BLaER1 treated with 17β-estradiol and CSF1 and Interleukin-3, amounts not matched to agents 10 nM and 100 nM (cell line): Measurements from ENCODE around the gene TGFB3.

ENCODE experiments used
- H3K27ac ChIP-seq, 11 experiments: shearing (Covaris generic); formaldehyde crosslinking; 2 replicates each; pipeline ENCODE4 v1.8.1; 2022
- H3K27me3 ChIP-seq, 11 experiments: shearing (Covaris generic); formaldehyde crosslinking; 2 replicates each; pipeline ENCODE4 v1.8.1; 2022
- H3K36me3 ChIP-seq, 11 experiments: shearing (Covaris generic); formaldehyde crosslinking; 2 replicates each; pipeline ENCODE4 v1.8.1; 2022
- H3K4me1 ChIP-seq, 10 experiments: shearing (Covaris generic); formaldehyde crosslinking; 2 replicates each; pipeline ENCODE4 v1.8.1; 2022
- H3K4me2 ChIP-seq, 11 experiments: shearing (Covaris generic); formaldehyde crosslinking; 2 replicates each; pipeline ENCODE4 v1.8.1; 2022
- H3K4me3 ChIP-seq, 10 experiments: shearing (Covaris generic); formaldehyde crosslinking; 2 replicates each; pipeline ENCODE4 v1.8.1; 2022
- H3K9ac ChIP-seq, 11 experiments: shearing (Covaris generic); formaldehyde crosslinking; 2 replicates each; pipeline ENCODE4 v1.8.1; 2022
- H3K9me3 ChIP-seq, 11 experiments: shearing (Covaris generic); formaldehyde crosslinking; replicated peaks in 1 of 11; 2 replicates each; pipeline ENCODE4 v1.8.1; 2022
- H4K20me1 ChIP-seq, 11 experiments: shearing (Covaris generic); formaldehyde crosslinking; 2 replicates each; pipeline ENCODE4 v1.8.1; 2022
- Cebpa-rat ChIP-seq, 11 experiments: shearing (Covaris generic); IDR thresholded peaks; 2 replicates each; pipeline ENCODE4 v1.8.1; 2022

TGFB3 gene

GRCh38 chr14:75993567-75994041 lies 11.8 kb upstream of the TGFB3 start:
- H3K4me2 ChIP-seq, result peak overlapping the region in 7 of 11 experiments; percentile 3 to 25 (median 22); a peak in 6 of 22 replicates
- no peak overlapping the region for H3K9ac ChIP-seq

DNA sequence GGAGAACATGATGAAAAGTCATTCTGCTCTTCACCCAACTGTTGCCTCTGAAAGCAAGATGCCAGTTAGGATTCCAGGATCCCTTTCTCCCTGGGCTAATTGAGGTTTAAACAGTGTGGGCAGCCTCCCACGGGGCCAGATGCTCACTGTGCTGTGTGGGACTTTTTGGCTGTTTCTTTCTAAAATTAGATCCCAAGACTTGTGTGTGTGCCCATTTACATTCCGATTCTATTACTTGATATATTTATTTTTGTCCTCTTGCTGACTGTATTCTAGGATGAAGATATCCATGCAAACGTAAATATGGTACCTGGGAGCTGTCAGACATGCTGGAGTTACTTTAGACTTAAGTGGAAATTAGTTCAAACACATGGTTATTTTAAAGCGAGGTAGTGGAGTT lies 10.0 kb upstream of the TGFB3 start:
- Histone ChIP-seq H3K27me3 (no peaks in the 10 kb centered on the region), H3K27ac (no peak overlapping the region), H3K9me3 (no peaks in the 10 kb centered on the region), H3K4me1 (peaks cover 0 to 24% (median 12%) of the 10 kb centered on the region in 10 experiments; a peak in 13 of 20 replicates), H3K36me3 (peaks cover 0 to 54% (median 0%) of the 10 kb centered on the region in 11 experiments; a peak in 9 of 22 replicates), H4K20me1 (no peaks in the 10 kb centered on the region), H3K9ac (no peak overlapping the region), H3K4me3 (no peak overlapping the region), H3K4me2 (peak overlapping the region in 5 of 11 experiments; percentile 12 to 39 (median 22); a peak in 6 of 22 replicates)
- TF ChIP-seq Cebpa-rat (IDR thresholded peaks at IDR 0.05), result no peak

More at GRCh38 chr14:75993567-75994041, 11.8 kb upstream of the TGFB3 start:
- Histone ChIP-seq H3K4me1 (peaks cover 0 to 24% (median 12%) of the 10 kb centered on the region in 10 experiments; a peak in 13 of 20 replicates), H3K27ac (no peak overlapping the region), H3K27me3 (no peaks in the 10 kb centered on the region), H3K36me3 (peaks cover 0 to 73% (median 4%) of the 10 kb centered on the region in 11 experiments; a peak in 12 of 22 replicates), H3K9me3 (no peaks in the 10 kb centered on the region), H3K4me3 (no peak overlapping the region), H4K20me1 (no peaks in the 10 kb centered on the region)
- TF ChIP-seq Cebpa-rat (IDR thresholded peaks at IDR 0.05), result no peak

DNA sequence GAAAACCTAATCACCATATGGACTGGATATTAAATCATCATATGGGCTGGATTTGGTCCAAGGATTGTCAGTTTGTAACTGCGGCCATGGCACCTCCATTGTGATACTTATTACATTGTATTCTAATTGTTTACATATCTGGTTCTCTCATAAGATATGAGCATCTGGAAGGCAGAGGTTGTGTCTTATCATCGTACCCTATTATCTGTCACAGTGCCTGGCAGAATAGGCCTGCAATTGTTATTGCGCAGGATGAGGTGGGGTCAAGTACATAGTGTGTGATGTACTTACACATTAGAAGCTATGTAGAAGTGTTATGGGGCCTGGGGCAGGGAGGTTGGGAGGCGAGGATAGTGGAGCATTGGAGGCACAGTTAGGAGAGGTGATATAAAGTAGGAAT lies 8.5 kb upstream of the TGFB3 start:
- H3K9ac ChIP-seq, result no peak overlapping the region
- H3K36me3 ChIP-seq, result peaks cover 0 to 40% (median 0%) of the 10 kb centered on the region in 11 experiments; a peak in 9 of 22 replicates
- H4K20me1 ChIP-seq, result no peaks in the 10 kb centered on the region
- H3K27me3 ChIP-seq, result no peaks in the 10 kb centered on the region
- H3K4me3 ChIP-seq, result no peak overlapping the region
- H3K9me3 ChIP-seq, result no peaks in the 10 kb centered on the region
- TF ChIP-seq Cebpa-rat (IDR thresholded peaks at IDR 0.05), result no peak
- peaks cover 5 to 34% (median 20%) of the 10 kb centered on the region in 10 experiments; a peak in 19 of 20 replicates for H3K4me1 ChIP-seq
- no peak overlapping the region for H3K4me2 ChIP-seq
- no peak overlapping the region for H3K27ac ChIP-seq

- Histone ChIP-seq H3K9me3 (no peaks in the 10 kb centered on the region), H4K20me1 (no peaks in the 10 kb centered on the region), H3K9ac (no peak overlapping the region), H3K27ac (no peak overlapping the region), H3K36me3 (peaks cover 0 to 31% (median 0%) of the 10 kb centered on the region in 11 experiments; a peak in 7 of 22 replicates), H3K4me3 (no peak overlapping the region), H3K4me1 (peaks cover 5 to 36% (median 21%) of the 10 kb centered on the region in 10 experiments; a peak in 19 of 20 replicates), H3K4me2 (no peak overlapping the region), H3K27me3 (peaks cover 0 to under 1% (median 0%) of the 10 kb centered on the region in 11 experiments; a peak in 2 of 22 replicates)
- TF ChIP-seq Cebpa-rat (IDR thresholded peaks at IDR 0.05), result no peak
These were observed 7.3 kb upstream of the TGFB3 start for GRCh38 chr14:75989134-75989533.

GRCh38 chr14:75987201-75987970 lies 5.6 kb upstream of the TGFB3 start:
- Histone ChIP-seq H3K4me2 (no peak overlapping the region), H3K4me3 (no peak overlapping the region), H3K4me1 (peaks cover 5 to 27% (median 12%) of the 10 kb centered on the region in 10 experiments; a peak in 19 of 20 replicates), H3K9me3 (no peaks in the 10 kb centered on the region), H3K36me3 (peaks cover 0 to 27% (median 0%) of the 10 kb centered on the region in 11 experiments; a peak in 7 of 22 replicates), H4K20me1 (no peaks in the 10 kb centered on the region), H3K9ac (no peak overlapping the region), H3K27me3 (peaks cover 0 to 17% (median 12%) of the 10 kb centered on the region in 11 experiments; a peak in 17 of 22 replicates), H3K27ac (no peak overlapping the region)
- TF ChIP-seq Cebpa-rat (IDR thresholded peaks at IDR 0.05), result no peak

GRCh38 chr14:75986439-75986765 lies 4.6 kb upstream of the TGFB3 start:
- Histone ChIP-seq H3K27me3 (peaks cover 0 to 17% (median 12%) of the 10 kb centered on the region in 11 experiments; a peak in 17 of 22 replicates), H3K27ac (no peak overlapping the region), H3K36me3 (peaks cover 0 to 18% (median 0%) of the 10 kb centered on the region in 11 experiments; a peak in 7 of 22 replicates), H3K4me3 (peak overlapping the region; percentile 73 to 94 (median 85)), H3K9me3 (no peaks in the 10 kb centered on the region), H4K20me1 (no peaks in the 10 kb centered on the region), H3K9ac (peak overlapping the region; percentile 65 to 81 (median 78); a peak in 20 of 22 replicates), H3K4me1 (peaks cover 8 to 22% (median 13%) of the 10 kb centered on the region in 10 experiments), H3K4me2 (peak overlapping the region; percentile 85 to 99 (median 89))
- no peak for TF ChIP-seq Cebpa-rat (IDR thresholded peaks at IDR 0.05)

DNA sequence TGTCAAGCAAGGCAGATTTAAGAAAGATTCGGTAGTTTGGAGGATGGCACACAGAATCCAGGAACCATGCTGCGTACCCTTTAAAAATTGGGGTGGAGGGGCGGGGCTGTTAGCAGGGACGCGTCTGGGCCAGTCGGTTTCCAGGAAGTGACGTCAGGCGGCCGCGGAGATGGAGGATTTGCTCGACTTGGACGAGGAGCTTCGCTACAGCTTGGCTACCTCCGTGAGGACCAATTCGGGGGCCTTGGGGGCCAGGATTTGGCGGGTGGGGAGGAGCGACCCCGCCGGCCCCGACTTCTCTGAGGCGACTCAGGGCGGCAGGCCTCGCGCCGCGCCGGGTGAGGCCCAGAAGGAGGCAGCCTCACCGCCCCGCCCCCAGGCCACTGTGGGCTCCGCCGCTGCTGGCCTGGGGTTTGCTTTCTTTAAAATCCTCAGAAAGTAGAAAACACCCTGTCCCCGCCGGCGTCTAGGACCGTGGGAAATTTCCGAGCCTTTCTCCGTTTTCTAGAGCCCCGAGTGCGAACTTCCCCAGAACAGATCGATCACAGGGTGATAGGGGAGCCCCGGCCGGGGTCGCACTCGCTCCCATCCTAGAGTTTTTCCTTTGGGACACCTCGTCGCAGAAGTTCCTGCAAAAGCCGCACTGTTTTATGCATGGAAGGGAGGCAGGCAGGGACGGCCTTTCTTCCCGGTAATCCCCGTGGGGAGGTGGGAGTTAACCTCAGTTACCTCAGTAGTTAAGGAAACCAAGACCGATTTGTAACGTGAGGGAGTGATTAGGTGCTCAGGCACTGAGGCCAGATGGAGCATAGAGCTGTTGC lies 4.0 kb upstream of the TGFB3 start, which contains the start of gene IFT43:
IFT43 (plus strand) TSS at position 146 of the 821 bp plus-strand sequence; CDS start at position 170, 24 bp downstream.
- Histone ChIP-seq H3K27ac (peak within 1 kb of the TSS in 10 of 11 experiments; percentile 12 to 65 (median 46); a peak in 14 of 22 replicates), H4K20me1 (no peaks in the 10 kb centered on the region)

GRCh38 chr14:75984674-75985073 lies 2.9 kb upstream of the TGFB3 start:
- Histone ChIP-seq H3K36me3 (peaks cover 0 to 7% (median 0%) of the 10 kb centered on the region in 11 experiments; a peak in 5 of 22 replicates), H3K4me1 (peaks cover 13 to 36% (median 23%) of the 10 kb centered on the region in 10 experiments)
- TF ChIP-seq Cebpa-rat (IDR thresholded peaks at IDR 0.05), result no peak

More for the DNA sequence above, 4.0 kb upstream of the TGFB3 start, which contains the start of gene IFT43:
- H3K4me1 ChIP-seq, result peaks cover 13 to 26% (median 19%) of the 10 kb centered on the region in 10 experiments
- no peaks in the 10 kb centered on the region for H3K9me3 ChIP-seq
- H3K4me2 ChIP-seq, result peak within 1 kb of the TSS; percentile 85 to 99 (median 89)
- H3K27me3 ChIP-seq, result peaks cover 0 to 18% (median 12%) of the 10 kb centered on the region in 11 experiments; a peak in 17 of 22 replicates
- peak within 1 kb of the TSS; percentile 65 to 81 (median 78) for H3K9ac ChIP-seq
- H3K36me3 ChIP-seq, result peaks cover 0 to 18% (median 0%) of the 10 kb centered on the region in 11 experiments; a peak in 7 of 22 replicates
- H3K4me3 ChIP-seq, result peak within 1 kb of the TSS; percentile 73 to 94 (median 85)
- no peak for TF ChIP-seq Cebpa-rat (IDR thresholded peaks at IDR 0.05)

More at GRCh38 chr14:75984674-75985073, 2.9 kb upstream of the TGFB3 start:
- Histone ChIP-seq H3K9ac (no peak overlapping the region), H3K4me2 (no peak overlapping the region), H3K9me3 (no peaks in the 10 kb centered on the region), H3K4me3 (no peak overlapping the region), H3K27me3 (peaks cover 0 to 18% (median 12%) of the 10 kb centered on the region in 11 experiments; a peak in 17 of 22 replicates), H4K20me1 (no peaks in the 10 kb centered on the region), H3K27ac (no peak overlapping the region)
